PC-3 (cell line): ENCODE results near the gene WDR86.

ENCODE experiments used
- CTCF ChIP-seq: fragments of 300-600 bp; sonication (generic); conservative IDR thresholded peaks from 2 replicates; pipeline ENCODE4 v1.5.1; 2017; ENCODE audit warnings: antibody characterized with exemption, low read depth, mild to moderate bottlenecking, low read length
- EZH2 ChIP-seq: fragments of 300-600 bp; sonication (generic); IDR thresholded peaks from one replicate; pipeline ENCODE4 v1.6.1; 2017; ENCODE audit warnings: antibody characterized with exemption, mild to moderate bottlenecking, low read length; ENCODE audit not compliant: unreplicated experiment

- TF ChIP-seq CTCF (no peak), EZH2 (no peak)
These were observed 2.8 kb downstream of the WDR86 start for GRCh38 chr7:151406886-151407583.
